K562 (cell line): ENCODE data around the gene WASF2. TPM values are rescaled to one million over a fixed set of nuclear protein-coding genes. Genes with fewer than 3 reads are reported as not detected.

Source experiments
- EGR1 ChIP-seq: fragments of 450-650 bp; conservative IDR thresholded peaks from 2 replicates; pipeline ENCODE4 v1.6.1; 2017; ENCODE audit warnings: mild to moderate bottlenecking
- ESRRA ChIP-seq: fragments of 450-650 bp; IDR thresholded peaks from 2 replicates; pipeline ENCODE4 v1.6.1; 2014; ENCODE audit warnings: low read depth, mild to moderate bottlenecking, moderate library complexity, borderline replicate concordance
- ETS2 ChIP-seq: IDR thresholded peaks from 2 replicates; pipeline ENCODE4 v1.6.1; 2016; ENCODE audit warnings: borderline replicate concordance, missing genetic modification characterization, mild to moderate bottlenecking, moderate library complexity, missing compliant biosample characterization; ENCODE audit not compliant: poor library complexity, severe bottlenecking
- GATAD2A ChIP-seq: fragments of 450-650 bp; IDR thresholded peaks from 2 replicates; pipeline ENCODE4 v1.6.1; 2017
- HCFC1 ChIP-seq: IDR thresholded peaks from 2 replicates; pipeline ENCODE4 v1.6.1; 2012; ENCODE audit warnings: low read depth, low read length, improper control_type of control experiment
- HDAC1 ChIP-seq, 2 experiments: fragments of 450-650 bp; IDR thresholded peaks; 2 replicates each; pipeline ENCODE4 v1.6.1; 2016 to 2017; ENCODE audit warnings: inconsistent platforms in 1 of 2, mild to moderate bottlenecking in 1 of 2, moderate library complexity in 1 of 2
- MEIS2 ChIP-seq: fragments of 450-650 bp; IDR thresholded peaks from 2 replicates; pipeline ENCODE4 v1.6.1; 2014; ENCODE audit warnings: mild to moderate bottlenecking; ENCODE audit not compliant: partially characterized antibody
- NCOR1 ChIP-seq: fragments of 450-650 bp; IDR thresholded peaks from 2 replicates; pipeline ENCODE4 v1.6.1; 2016; ENCODE audit warnings: mild to moderate bottlenecking, moderate library complexity
- SMAD4 ChIP-seq: fragments of 250-450 bp; sonication (Bioruptor Pico); conservative IDR thresholded peaks from 2 replicates; pipeline ENCODE4 v1.8.0; 2021; ENCODE audit warnings: inconsistent platforms, mild to moderate bottlenecking, moderate library complexity
- SOX6 ChIP-seq: fragments of 450-650 bp; IDR thresholded peaks from 2 replicates; pipeline ENCODE4 v1.6.1; 2014; ENCODE audit warnings: mild to moderate bottlenecking
- SRSF3 ChIP-seq: fragments of 200-400 bp; formaldehyde crosslinking; IDR thresholded peaks from 2 replicates; pipeline ENCODE4 v1.6.1; 2016; ENCODE audit warnings: mild to moderate bottlenecking, low read length, moderate library complexity; ENCODE audit not compliant: insufficient read depth
- TARDBP ChIP-seq: fragments of 450-650 bp; IDR thresholded peaks from 2 replicates; pipeline ENCODE4 v1.6.1; 2016
- TEAD2 ChIP-seq: fragments of 450-650 bp; IDR thresholded peaks from 2 replicates; pipeline ENCODE4 v1.6.1; 2016; ENCODE audit warnings: missing genetic modification characterization, control low read depth, missing compliant biosample characterization
- ZNF644 ChIP-seq: fragments of 200-800 bp; sonication (Bioruptor generic); IDR thresholded peaks from 2 replicates; pipeline ENCODE4 v1.6.1; 2016; ENCODE audit warnings: low read depth, missing genetic modification characterization, missing compliant biosample characterization
- ZSCAN29 ChIP-seq: fragments of 450-650 bp; IDR thresholded peaks from 2 replicates; pipeline ENCODE4 v1.6.1; 2017
- polyA plus RNA-seq, 8 experiments: library from polyadenylated mRNA; depleted of rRNA in 4 of 8; stranded (reverse) in 5 of 8; unstranded in 3 of 8; fragments of >200 nt; fragmentation: Nextera tagmentation in 2 of 8; fragmentation: Illumina TruSeq in 1 of 8; extraction: Ambion mirVana in 2 of 8; extraction: Trizol in 1 of 8; gene quantifications; 2 replicates each; pipeline versions ENCODE4 v1.2.1 to v1.2.3, GENCODE V29; 2011 to 2014; ENCODE audit warnings: inconsistent platforms in 1 of 8, missing spikeins in 1 of 8
- total RNA-seq, 7 experiments: library from RNA; depleted of rRNA in 6 of 7; stranded (reverse); fragments of >200 nt in 6 of 7; fragmentation: Illumina TruSeq in 2 of 7; extraction: Trizol in 2 of 7; gene quantifications; 2 replicates each; pipeline versions ENCODE4 v1.2.1 to v1.2.3, GENCODE V29; 2011 to 2021; ENCODE audit warnings: low replicate concordance in 1 of 7
- TF ChIP-seq, protein P1 (sequence below): sonication (generic); formaldehyde crosslinking; IDR thresholded peaks from 2 replicates; pipeline ENCODE4 v1.8.0; 2022; ENCODE audit warnings: mild to moderate bottlenecking, missing genetic modification reagents
- TF ChIP-seq, protein P2 (sequence below): fragments of 450-650 bp; IDR thresholded peaks from 2 replicates; pipeline ENCODE4 v1.6.1; 2016
- TF ChIP-seq, protein P3 (sequence below): sonication (generic); formaldehyde crosslinking; IDR thresholded peaks from 2 replicates; pipeline ENCODE4 v1.8.1; 2023; ENCODE audit warnings: missing genetic modification reagents, mild to moderate bottlenecking, borderline replicate concordance
- TF ChIP-seq, protein P4 (sequence below): sonication (generic); formaldehyde crosslinking; IDR thresholded peaks from 2 replicates; pipeline ENCODE4 v1.8.1; 2023; ENCODE audit warnings: mild to moderate bottlenecking, missing genetic modification reagents
- TF ChIP-seq, protein P5 (sequence below): sonication (generic); formaldehyde crosslinking; IDR thresholded peaks from 2 replicates; pipeline ENCODE4 v1.8.0; 2022; ENCODE audit warnings: mild to moderate bottlenecking, missing genetic modification reagents, borderline replicate concordance

The WASF2 gene
- total and polyA plus RNA-seq, 9 of the 15 experiments (the other 6 are each of a cell fraction or from before 2014, with no cell fraction given): 8.2 to 163 (median 31.2) TPM

DNA sequence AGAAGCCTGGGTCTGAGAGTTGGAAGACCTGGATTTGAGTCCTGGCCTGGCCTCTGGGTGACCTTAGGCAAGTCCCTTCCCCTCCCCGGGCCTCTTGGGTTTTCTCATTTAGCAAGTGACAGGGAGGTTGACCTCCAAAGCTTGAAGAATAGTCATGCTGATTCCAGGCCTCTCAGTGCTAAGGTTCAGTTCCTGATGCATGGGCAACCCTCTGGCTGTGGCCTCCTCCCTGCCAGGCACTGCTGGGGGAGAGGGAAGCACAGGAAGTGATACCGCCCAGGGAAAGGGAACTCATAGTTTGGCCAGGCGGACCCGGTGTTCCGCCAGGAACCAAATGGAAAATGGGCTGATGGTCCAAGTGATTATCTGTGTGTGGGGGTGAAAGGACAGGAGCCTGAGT, 23.6 kb upstream of the WASF2 start (continued):
- no peak for TF ChIP-seq ZSCAN29
- TF ChIP-seq SOX6: no peak
- no peak for TF ChIP-seq GATAD2A
- TF ChIP-seq, protein P1, sequence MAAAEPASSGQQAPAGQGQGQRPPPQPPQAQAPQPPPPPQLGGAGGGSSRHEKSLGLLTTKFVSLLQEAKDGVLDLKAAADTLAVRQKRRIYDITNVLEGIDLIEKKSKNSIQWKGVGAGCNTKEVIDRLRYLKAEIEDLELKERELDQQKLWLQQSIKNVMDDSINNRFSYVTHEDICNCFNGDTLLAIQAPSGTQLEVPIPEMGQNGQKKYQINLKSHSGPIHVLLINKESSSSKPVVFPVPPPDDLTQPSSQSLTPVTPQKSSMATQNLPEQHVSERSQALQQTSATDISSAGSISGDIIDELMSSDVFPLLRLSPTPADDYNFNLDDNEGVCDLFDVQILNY (CRISPR knock-in tag): no peak
- TF ChIP-seq HCFC1: no peak
- TF ChIP-seq ZNF644: no peak
- TF ChIP-seq, protein P2, sequence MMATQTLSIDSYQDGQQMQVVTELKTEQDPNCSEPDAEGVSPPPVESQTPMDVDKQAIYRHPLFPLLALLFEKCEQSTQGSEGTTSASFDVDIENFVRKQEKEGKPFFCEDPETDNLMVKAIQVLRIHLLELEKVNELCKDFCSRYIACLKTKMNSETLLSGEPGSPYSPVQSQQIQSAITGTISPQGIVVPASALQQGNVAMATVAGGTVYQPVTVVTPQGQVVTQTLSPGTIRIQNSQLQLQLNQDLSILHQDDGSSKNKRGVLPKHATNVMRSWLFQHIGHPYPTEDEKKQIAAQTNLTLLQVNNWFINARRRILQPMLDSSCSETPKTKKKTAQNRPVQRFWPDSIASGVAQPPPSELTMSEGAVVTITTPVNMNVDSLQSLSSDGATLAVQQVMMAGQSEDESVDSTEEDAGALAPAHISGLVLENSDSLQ: peak; percentile 4; the same call in 1 of the 2 replicates
- TF ChIP-seq, protein P3, sequence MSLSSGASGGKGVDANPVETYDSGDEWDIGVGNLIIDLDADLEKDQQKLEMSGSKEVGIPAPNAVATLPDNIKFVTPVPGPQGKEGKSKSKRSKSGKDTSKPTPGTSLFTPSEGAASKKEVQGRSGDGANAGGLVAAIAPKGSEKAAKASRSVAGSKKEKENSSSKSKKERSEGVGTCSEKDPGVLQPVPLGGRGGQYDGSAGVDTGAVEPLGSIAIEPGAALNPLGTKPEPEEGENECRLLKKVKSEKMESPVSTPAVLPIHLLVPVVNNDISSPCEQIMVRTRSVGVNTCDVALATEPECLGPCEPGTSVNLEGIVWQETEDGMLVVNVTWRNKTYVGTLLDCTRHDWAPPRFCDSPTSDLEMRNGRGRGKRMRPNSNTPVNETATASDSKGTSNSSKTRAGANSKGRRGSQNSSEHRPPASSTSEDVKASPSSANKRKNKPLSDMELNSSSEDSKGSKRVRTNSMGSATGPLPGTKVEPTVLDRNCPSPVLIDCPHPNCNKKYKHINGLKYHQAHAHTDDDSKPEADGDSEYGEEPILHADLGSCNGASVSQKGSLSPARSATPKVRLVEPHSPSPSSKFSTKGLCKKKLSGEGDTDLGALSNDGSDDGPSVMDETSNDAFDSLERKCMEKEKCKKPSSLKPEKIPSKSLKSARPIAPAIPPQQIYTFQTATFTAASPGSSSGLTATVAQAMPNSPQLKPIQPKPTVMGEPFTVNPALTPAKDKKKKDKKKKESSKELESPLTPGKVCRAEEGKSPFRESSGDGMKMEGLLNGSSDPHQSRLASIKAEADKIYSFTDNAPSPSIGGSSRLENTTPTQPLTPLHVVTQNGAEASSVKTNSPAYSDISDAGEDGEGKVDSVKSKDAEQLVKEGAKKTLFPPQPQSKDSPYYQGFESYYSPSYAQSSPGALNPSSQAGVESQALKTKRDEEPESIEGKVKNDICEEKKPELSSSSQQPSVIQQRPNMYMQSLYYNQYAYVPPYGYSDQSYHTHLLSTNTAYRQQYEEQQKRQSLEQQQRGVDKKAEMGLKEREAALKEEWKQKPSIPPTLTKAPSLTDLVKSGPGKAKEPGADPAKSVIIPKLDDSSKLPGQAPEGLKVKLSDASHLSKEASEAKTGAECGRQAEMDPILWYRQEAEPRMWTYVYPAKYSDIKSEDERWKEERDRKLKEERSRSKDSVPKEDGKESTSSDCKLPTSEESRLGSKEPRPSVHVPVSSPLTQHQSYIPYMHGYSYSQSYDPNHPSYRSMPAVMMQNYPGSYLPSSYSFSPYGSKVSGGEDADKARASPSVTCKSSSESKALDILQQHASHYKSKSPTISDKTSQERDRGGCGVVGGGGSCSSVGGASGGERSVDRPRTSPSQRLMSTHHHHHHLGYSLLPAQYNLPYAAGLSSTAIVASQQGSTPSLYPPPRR: no peak
- no peak for TF ChIP-seq TEAD2 (tag)
- no peak for TF ChIP-seq MEIS2
- TF ChIP-seq TARDBP: no peak
- no peak for TF ChIP-seq ETS2 (tag)
- no peak for TF ChIP-seq HDAC1 (IDR thresholded peaks at IDR 0.05)
- TF ChIP-seq NCOR1: no peak
- TF ChIP-seq ESRRA: no peak
- no peak for TF ChIP-seq EGR1
- TF ChIP-seq SRSF3: no peak
- TF ChIP-seq, protein P4, sequence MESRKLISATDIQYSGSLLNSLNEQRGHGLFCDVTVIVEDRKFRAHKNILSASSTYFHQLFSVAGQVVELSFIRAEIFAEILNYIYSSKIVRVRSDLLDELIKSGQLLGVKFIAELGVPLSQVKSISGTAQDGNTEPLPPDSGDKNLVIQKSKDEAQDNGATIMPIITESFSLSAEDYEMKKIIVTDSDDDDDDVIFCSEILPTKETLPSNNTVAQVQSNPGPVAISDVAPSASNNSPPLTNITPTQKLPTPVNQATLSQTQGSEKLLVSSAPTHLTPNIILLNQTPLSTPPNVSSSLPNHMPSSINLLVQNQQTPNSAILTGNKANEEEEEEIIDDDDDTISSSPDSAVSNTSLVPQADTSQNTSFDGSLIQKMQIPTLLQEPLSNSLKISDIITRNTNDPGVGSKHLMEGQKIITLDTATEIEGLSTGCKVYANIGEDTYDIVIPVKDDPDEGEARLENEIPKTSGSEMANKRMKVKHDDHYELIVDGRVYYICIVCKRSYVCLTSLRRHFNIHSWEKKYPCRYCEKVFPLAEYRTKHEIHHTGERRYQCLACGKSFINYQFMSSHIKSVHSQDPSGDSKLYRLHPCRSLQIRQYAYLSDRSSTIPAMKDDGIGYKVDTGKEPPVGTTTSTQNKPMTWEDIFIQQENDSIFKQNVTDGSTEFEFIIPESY (CRISPR knock-in tag): peak; percentile 75; the same call in 1 of the 2 replicates
- TF ChIP-seq, protein P5, sequence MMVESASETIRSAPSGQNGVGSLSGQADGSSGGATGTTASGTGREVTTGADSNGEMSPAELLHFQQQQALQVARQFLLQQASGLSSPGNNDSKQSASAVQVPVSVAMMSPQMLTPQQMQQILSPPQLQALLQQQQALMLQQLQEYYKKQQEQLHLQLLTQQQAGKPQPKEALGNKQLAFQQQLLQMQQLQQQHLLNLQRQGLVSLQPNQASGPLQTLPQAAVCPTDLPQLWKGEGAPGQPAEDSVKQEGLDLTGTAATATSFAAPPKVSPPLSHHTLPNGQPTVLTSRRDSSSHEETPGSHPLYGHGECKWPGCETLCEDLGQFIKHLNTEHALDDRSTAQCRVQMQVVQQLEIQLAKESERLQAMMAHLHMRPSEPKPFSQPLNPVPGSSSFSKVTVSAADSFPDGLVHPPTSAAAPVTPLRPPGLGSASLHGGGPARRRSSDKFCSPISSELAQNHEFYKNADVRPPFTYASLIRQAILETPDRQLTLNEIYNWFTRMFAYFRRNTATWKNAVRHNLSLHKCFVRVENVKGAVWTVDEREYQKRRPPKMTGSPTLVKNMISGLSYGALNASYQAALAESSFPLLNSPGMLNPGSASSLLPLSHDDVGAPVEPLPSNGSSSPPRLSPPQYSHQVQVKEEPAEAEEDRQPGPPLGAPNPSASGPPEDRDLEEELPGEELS (CRISPR knock-in tag): no peak
- TF ChIP-seq SMAD4: no peak
